Stomach (tissue), 9 donors: Measurements from ENCODE around the gene FA2H. TPM values are rescaled to one million over a fixed set of nuclear protein-coding genes. Genes with fewer than 3 reads are reported as not detected.
A peak's percentile ranks its signal among the peaks of the same experiment; 100 is the strongest.

Source experiments
- DNase-seq, 2 donors: peaks; one replicate each; pipeline versions ENCODE4 v3.0.0 to v3.0.0-alpha.2; 2013 to 2019
- H3K27ac ChIP-seq, 5 donors: fragments of 200-600 bp in 4 of 5; sonication (generic) in 4 of 5; one replicate each; pipeline ENCODE4 v1.5.1; 2013 to 2019; ENCODE audit warnings: mild to moderate bottlenecking in 1 of 5, moderate library complexity in 1 of 5
- H3K27me3 ChIP-seq, 3 donors: fragments of 200-600 bp; sonication (generic); one replicate each; pipeline ENCODE4 v1.5.1; 2017 to 2019; ENCODE audit warnings: mixed run types in 1 of 3
- H3K36me3 ChIP-seq, 4 donors: fragments of 200-600 bp; sonication (generic); 1 replicate in 3 of 4; 2 replicates in 1 of 4; pipeline ENCODE4 v1.5.1; 2016 to 2019
- H3K4me1 ChIP-seq, 4 donors: fragments of 200-600 bp; sonication (generic); one replicate each; pipeline ENCODE4 v1.5.1; 2016 to 2019
- H3K4me3 ChIP-seq, 4 donors: fragments of 200-600 bp; sonication (generic) in 3 of 4; one replicate each; pipeline ENCODE4 v1.5.1; 2016 to 2019; ENCODE audit warnings: mild to moderate bottlenecking in 1 of 4
- H3K9me3 ChIP-seq, 4 donors: fragments of 200-600 bp; sonication (generic); one replicate each; pipeline ENCODE4 v1.5.1; 2016 to 2019
- EP300 ChIP-seq: sonication (generic); formaldehyde crosslinking; IDR thresholded peaks from one replicate; pipeline ENCODE4 v1.6.1; 2017; ENCODE audit warnings: antibody characterized with exemption
- POLR2A ChIP-seq, 4 donors: fragments of 450-650 bp; IDR thresholded peaks; one replicate each; pipeline ENCODE4 v1.6.1; 2016; ENCODE audit warnings: antibody characterized with exemption in 4 of 4, control low read depth in 2 of 4, mild to moderate bottlenecking in 1 of 4, moderate library complexity in 1 of 4
- POLR2AphosphoS5 ChIP-seq, 3 donors: sonication (generic); formaldehyde crosslinking; IDR thresholded peaks; one replicate each; pipeline ENCODE4 v1.6.1; 2016; ENCODE audit warnings: antibody characterized with exemption in 3 of 3
- WGBS, 5 donors: extraction: QIAGEN DNeasy Blood & Tissue Kit in 3 of 5; methylation state at CpG; one replicate each; pipeline versions ENCODE4 v1.1.5 to v1.1.7; 2013 to 2018; 5-methylcytosine and 5-hydroxymethylcytosine counted together
- intact Hi-C: fragments of 100-400 bp; cut with DNase I; formaldehyde crosslinking; loops from one replicate; pipeline ENCODE4 v1.15.1; 2023; ENCODE audit warnings: low total_unique reads
- polyA plus RNA-seq, 3 donors: library from polyadenylated mRNA; stranded (reverse); fragments of 200-250 nt; gene quantifications; one replicate each; pipeline ENCODE4 v1.2.3, GENCODE V29; 2013
- total RNA-seq, 5 donors: library from RNA; depleted of rRNA; stranded (reverse); fragments of >200 nt; gene quantifications; one replicate each; pipeline versions ENCODE4 v1.1.0 to v1.2.3, GENCODE V29; 2014 to 2016
- TF ChIP-seq, protein P1 (sequence below), 7 experiments: fragments of 450-650 bp in 4 of 7; fragments of 200-600 bp in 3 of 7; sonication (generic) in 3 of 7; IDR thresholded peaks; one replicate each; pipeline ENCODE4 v1.5.1; 2016 to 2019; ENCODE audit warnings: antibody characterized with exemption in 7 of 7, control low read depth in 2 of 7, mild to moderate bottlenecking in 1 of 7
- donor health status: healthy with polysubstance abuse.
- donor health status: Bipolar disorder and iron deficiency.
- donor health status: healthy.

Gene FA2H
- total and polyA plus RNA-seq, 8 donors = 1.8 to 64.2 (median 15.7) TPM

DNA sequence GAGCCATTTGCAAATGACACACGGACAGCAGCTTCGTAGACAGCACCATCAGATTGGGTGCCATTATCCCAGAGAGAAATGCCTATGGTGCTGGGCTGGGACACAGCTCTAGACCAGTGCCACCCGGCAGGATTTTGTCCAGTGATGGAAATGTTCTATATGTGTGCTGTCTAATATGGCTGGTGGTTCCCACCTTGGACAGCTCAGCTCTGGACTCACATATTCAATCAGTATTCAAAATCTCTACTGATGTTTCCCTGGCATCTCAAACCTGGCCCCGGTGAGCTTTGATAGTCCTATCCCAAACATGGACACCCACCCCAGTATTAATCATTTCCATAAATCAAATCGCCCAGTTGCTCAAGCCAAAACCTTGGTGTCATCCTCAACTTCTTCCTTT is 23.0 kb downstream of the FA2H start:
- Histone ChIP-seq H3K27ac (no peak overlapping the region), H3K4me3 (no peak overlapping the region), H3K36me3 (no peaks in the 10 kb centered on the region), H3K27me3 (no peaks in the 10 kb centered on the region), H3K9me3 (no peaks in the 10 kb centered on the region), H3K4me1 (peaks cover 0 to 10% (median 2%) of the 10 kb centered on the region in 4 donors)
- 93 to 95% (median 93%) methylated on average over 5 of the region's 5 CpGs for WGBS, 5 donors
- intact Hi-C loops = no loop called here
- no peak for DNase-seq
- TF ChIP-seq POLR2A (IDR thresholded peaks at IDR 0.05) (no peak), POLR2AphosphoS5 (IDR thresholded peaks at IDR 0.05) (no peak), EP300 (no peak)
- TF ChIP-seq, protein P1, sequence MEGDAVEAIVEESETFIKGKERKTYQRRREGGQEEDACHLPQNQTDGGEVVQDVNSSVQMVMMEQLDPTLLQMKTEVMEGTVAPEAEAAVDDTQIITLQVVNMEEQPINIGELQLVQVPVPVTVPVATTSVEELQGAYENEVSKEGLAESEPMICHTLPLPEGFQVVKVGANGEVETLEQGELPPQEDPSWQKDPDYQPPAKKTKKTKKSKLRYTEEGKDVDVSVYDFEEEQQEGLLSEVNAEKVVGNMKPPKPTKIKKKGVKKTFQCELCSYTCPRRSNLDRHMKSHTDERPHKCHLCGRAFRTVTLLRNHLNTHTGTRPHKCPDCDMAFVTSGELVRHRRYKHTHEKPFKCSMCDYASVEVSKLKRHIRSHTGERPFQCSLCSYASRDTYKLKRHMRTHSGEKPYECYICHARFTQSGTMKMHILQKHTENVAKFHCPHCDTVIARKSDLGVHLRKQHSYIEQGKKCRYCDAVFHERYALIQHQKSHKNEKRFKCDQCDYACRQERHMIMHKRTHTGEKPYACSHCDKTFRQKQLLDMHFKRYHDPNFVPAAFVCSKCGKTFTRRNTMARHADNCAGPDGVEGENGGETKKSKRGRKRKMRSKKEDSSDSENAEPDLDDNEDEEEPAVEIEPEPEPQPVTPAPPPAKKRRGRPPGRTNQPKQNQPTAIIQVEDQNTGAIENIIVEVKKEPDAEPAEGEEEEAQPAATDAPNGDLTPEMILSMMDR (IDR thresholded peaks at IDR 0.05) = no peak

DNA sequence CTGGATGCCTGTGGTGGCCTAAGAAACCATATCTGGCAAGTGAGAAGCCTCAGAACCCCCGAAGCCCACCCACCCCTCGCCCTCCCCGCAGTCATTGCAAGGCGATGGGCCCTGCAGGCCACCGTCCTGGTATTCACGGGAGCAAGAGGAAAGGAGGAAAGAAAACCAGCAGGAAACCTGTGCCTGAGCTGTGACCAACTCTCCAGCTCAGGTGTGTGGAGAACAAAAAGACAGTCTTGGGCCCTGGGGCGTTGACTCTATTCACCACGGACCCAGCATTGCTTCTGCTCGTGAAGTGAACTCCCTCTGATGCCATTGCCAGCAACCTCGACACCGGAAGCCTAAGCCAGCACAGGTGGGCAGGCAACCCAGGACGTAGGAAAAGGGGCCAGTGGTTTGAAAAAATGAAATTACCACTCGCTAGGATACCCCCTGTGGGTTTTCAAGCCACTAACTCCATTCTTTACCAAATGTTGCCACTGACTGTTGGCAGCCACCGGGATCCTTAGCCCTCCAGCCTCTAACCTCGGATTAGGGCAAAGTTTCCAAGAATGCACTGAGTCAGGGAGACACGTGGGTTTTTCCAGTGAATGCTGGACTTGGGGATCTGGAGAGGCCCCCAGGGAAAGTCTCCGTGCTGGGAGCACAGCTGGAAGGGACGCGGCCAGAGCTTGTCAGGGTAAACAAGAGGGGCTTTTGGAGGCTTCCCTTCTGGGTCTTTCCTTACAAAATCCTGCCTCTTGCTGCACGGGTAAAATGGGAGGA is 25.1 kb downstream of the FA2H start:
- Histone ChIP-seq H3K4me1 (peaks cover 0 to 18% (median 10%) of the 10 kb centered on the region in 4 donors), H3K9me3 (no peaks in the 10 kb centered on the region), H3K4me3 (no peak overlapping the region), H3K36me3 (no peaks in the 10 kb centered on the region), H3K27ac (peak overlapping the region in 3 of 5 donors; percentile 32 to 46 (median 38)), H3K27me3 (no peaks in the 10 kb centered on the region)
- no peak for DNase-seq
- WGBS, 5 donors = 49 to 58% (median 57%) methylated on average over 17 to 20 of the region's 20 CpGs
- intact Hi-C loops = no loop called here
- TF ChIP-seq, protein P1 (IDR thresholded peaks at IDR 0.05) = no peak
- TF ChIP-seq POLR2A (IDR thresholded peaks at IDR 0.05) (no peak), EP300 (no peak)

DNA sequence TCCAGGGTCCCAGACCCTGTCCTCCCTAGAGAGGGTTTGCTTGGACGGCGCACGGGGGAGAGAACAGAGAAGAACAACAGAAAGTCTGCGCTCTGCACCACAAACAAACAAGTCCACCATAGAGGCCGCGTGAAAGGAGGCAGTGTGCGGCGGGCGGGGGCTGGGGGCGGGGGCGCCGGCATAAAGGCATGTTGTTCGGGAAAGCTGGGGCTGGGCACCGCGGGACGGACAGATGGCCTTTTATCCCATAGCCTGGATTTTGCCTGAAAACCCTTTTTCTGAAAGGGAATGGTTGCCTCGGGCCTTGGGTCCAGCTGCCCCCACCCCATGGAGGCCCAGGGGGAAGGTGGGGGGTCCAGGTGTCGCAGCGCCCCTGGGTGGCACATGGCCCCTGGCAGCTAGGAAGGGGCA is 26.0 kb downstream of the FA2H start:
- 80 to 91% (median 87%) methylated on average over 15 to 19 of the region's 19 CpGs for WGBS, 5 donors
- intact Hi-C loops = no loop called here
- TF ChIP-seq POLR2AphosphoS5 (IDR thresholded peaks at IDR 0.05) = no peak
- TF ChIP-seq EP300 = no peak
- TF ChIP-seq, protein P1 (IDR thresholded peaks at IDR 0.05) = no peak
- TF ChIP-seq POLR2A (IDR thresholded peaks at IDR 0.05) = no peak
- DNase-seq = no peak
- Histone ChIP-seq H3K36me3 (no peaks in the 10 kb centered on the region), H3K4me3 (no peak overlapping the region), H3K27ac (peak overlapping the region in 2 of 5 donors; percentile 32 to 46), H3K4me1 (peaks cover 6 to 26% (median 15%) of the 10 kb centered on the region in 4 donors), H3K27me3 (no peaks in the 10 kb centered on the region), H3K9me3 (no peaks in the 10 kb centered on the region)

DNA sequence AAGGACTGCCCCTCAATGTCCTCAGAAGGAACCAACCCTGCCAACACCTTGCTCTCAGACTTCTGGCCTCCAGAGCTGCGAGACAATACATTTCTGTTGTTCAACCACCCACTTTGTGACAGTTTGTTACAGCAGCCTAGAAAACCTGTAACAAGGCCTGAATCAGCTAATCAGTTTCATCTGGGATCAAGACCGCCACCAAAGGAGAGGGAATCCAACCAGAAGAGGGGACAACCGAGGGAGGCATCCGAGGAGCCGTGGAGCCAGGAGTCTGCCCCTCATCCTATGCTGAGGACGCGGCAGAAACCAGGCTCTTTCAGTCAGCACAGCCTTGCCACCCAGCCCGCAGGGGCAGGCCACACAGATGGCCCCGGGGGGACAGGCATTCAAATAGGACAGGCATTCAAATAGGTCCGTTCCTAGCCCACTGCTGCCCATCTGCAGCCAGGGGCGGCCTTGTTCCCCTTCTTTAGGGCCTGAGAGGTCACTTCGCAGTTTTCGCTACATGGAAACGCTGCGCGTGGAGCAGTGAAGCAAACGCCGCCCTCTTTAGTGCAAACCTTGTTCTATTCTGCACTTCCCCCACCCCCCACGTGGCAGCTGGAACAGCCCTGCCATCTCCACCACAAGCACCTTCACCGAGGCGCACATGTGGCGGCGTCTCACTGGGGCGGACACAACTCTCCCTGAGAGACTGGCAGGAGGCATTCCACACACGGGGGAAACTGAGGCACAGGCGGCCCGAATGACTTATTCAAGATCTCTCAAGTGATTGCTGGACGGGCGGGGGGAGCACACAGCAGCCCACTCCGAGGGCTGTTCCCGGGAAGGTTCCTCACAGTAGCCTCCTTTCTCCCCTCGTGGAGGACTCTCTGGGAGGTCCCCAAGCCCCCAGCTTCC is 26.7 kb downstream of the FA2H start:
- WGBS, 5 donors = 85 to 94% (median 87%) methylated on average over 21 to 32 of the region's 32 CpGs
- intact Hi-C loops = no loop called here
- peaks cover 9 to 32% (median 19%) of the 10 kb centered on the region in 4 donors for H3K4me1 ChIP-seq
- no peaks in the 10 kb centered on the region for H3K9me3 ChIP-seq
- no peak for DNase-seq
- H3K36me3 ChIP-seq = no peaks in the 10 kb centered on the region
- TF ChIP-seq POLR2AphosphoS5 (IDR thresholded peaks at IDR 0.05) = no peak
- no peak for TF ChIP-seq EP300
- TF ChIP-seq, protein P1 (IDR thresholded peaks at IDR 0.05) = no peak
- no peak for TF ChIP-seq POLR2A (IDR thresholded peaks at IDR 0.05)
- H3K4me3 ChIP-seq = no peak overlapping the region
- H3K27ac ChIP-seq = peak overlapping the region in 3 of 5 donors; percentile 8 to 84 (median 22)
- H3K27me3 ChIP-seq = no peaks in the 10 kb centered on the region
